AG04450 (cell line): ENCODE measurements around the gene FAM107B. TPM values are rescaled to one million over a fixed set of nuclear protein-coding genes. Genes with fewer than 3 reads are reported as not detected.

Experiments
- CTCF ChIA-PET: fragments of 300-600, 350-600 bp; formaldehyde crosslinking; extraction: SDS; loops from one replicate; lab custom pipeline; 2022; ENCODE audit warnings: antibody characterized with exemption, inconsistent platforms; lab: Charles Lee
- POLR2A ChIA-PET: fragments of 350-600 bp; formaldehyde crosslinking; extraction: SDS; loops from one replicate; lab custom pipeline; 2021; ENCODE audit warnings: antibody characterized with exemption, inconsistent platforms; lab: Yijun Ruan, JAX
- DNase-seq: peaks from one replicate; pipeline ENCODE4 v3.0.0-alpha.2; 2011; ENCODE audit warnings: low read depth, low spot score
- H3K27ac ChIP-seq: one replicate; pipeline ENCODE4 v1.5.1; 2012; ENCODE audit warnings: low read depth, low read length, control low read depth
- H3K27me3 ChIP-seq: one replicate; pipeline ENCODE4 v1.6.0; 2012; ENCODE audit warnings: low read length; ENCODE audit not compliant: control insufficient read depth, insufficient read depth
- H3K4me3 ChIP-seq: 2 replicates; pipeline ENCODE4 v1.5.1; 2011; ENCODE audit warnings: mild to moderate bottlenecking, low read depth, low read length, control low read depth
- H3K9me3 ChIP-seq: 2 replicates; pipeline ENCODE4 v1.5.1; 2012; ENCODE audit warnings: low read length; ENCODE audit not compliant: control insufficient read depth, insufficient read depth
- polyA plus RNA-seq: library from polyadenylated mRNA; depleted of rRNA; stranded (reverse); fragments of >200 nt; gene quantifications from 2 replicates; pipeline ENCODE4 v1.2.3, GENCODE V29; 2011
- TF ChIP-seq, protein P1 (sequence below): IDR thresholded peaks from 2 replicates; pipeline ENCODE4 v1.5.1; 2011; ENCODE audit warnings: low read depth, low read length, control low read depth, inconsistent platforms

FAM107B gene
- polyA plus RNA-seq, 1 experiment, result 41.4 TPM

DNA sequence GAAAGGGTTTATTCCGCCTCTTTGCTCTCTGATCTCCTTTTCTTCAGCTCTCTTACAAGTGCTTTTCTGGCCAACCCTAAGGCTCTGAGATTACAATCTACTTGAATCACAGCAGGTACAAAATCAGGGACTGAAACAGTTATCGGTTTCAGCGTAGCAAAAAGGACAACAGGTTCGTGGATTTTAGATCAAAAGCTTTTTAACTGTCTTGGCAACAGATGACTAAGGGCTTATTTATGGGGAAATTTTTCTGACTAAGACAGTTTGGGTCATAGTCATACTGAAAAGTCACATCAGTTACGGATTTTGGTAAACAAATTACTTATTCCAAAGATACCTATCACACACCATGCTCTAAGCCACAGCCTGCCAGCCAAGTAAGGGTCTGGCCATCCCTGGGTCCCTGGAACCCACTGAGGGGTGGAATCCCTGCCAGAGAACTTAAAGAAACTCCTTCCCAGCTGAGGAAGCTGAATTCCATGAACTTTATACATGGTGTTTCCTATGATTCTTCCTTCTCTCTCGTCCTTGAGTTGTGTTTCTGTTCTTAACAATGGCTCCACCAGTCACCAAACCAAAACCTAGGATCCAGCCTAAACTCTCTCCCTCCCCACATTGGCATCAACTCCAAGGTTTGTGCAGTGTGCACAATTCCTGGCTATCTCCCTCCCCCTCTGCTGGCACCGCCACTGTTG, 169.3 kb downstream of the FAM107B start:
- POLR2A ChIA-PET, result interaction anchor here (0.6 kb wide), 1 partner anchor 31 kb away, joined by 6 read pairs; no protein-coding TSS in a partner anchor
- DNase-seq, result no peak

DNA sequence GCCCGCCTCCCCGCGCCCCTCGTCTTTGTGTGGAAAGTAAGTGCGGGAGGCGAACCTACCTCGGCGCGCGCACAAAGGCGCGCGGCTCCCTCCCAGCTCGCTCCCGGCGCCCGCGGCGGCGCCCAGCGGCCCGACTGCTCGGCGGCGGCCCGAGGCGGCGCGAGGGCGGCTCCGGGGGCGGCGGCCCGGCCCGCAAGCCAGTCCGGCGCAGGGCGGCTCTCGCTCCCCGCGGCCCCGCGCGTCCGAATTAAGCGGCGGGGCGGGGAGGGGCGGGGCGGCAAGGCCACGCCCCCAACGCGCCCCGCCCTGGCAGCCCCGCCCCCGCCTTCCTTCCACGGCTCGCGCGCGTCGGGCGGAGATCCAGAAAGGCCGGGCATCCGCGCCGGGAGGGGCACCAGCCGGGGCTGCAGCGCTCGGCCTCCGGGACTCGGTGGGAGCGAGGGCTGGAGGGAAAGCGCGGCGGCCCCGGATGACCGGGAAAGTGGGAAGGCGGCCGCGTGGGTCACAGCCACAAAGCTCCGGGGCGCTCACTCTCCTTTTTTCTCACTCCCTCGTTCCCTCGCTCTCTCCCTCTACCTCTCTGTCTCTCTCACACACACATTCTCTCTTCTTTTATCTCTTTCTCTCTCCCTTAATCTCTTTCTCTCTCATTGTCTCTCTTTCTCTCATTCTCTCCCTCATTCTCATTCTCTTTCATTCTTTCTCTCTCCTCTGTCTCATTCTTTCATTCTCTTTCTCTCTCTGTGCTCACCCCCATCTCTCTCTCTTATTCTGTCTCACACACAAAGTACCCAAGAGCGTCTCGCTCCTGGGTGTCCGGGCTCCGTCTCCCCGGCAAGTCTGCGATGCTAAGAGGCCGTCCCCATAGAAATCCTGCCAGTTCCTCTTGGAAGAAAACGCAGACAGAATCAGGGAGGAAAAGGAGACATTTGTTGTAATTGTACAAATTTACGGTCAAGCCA, 170.2 kb downstream of the FAM107B start:
- CTCF ChIA-PET, result interaction anchor here (0.5 kb wide), 1 partner anchor 82 kb away, joined by 3 read pairs; no protein-coding TSS in a partner anchor
- Histone ChIP-seq H3K27ac (peak overlapping the region; percentile 55), H3K9me3 (no peaks in the 10 kb centered on the region), H3K4me3 (peak overlapping the region; percentile 79), H3K27me3 (no peaks in the 10 kb centered on the region)
- POLR2A ChIA-PET, result interaction anchor here (0.6 kb wide), 2 partner anchors 218 to 274 kb away, joined by 3 to 4 read pairs; partner anchors contain the start of gene SUV39H2
- TF ChIP-seq, protein P1, sequence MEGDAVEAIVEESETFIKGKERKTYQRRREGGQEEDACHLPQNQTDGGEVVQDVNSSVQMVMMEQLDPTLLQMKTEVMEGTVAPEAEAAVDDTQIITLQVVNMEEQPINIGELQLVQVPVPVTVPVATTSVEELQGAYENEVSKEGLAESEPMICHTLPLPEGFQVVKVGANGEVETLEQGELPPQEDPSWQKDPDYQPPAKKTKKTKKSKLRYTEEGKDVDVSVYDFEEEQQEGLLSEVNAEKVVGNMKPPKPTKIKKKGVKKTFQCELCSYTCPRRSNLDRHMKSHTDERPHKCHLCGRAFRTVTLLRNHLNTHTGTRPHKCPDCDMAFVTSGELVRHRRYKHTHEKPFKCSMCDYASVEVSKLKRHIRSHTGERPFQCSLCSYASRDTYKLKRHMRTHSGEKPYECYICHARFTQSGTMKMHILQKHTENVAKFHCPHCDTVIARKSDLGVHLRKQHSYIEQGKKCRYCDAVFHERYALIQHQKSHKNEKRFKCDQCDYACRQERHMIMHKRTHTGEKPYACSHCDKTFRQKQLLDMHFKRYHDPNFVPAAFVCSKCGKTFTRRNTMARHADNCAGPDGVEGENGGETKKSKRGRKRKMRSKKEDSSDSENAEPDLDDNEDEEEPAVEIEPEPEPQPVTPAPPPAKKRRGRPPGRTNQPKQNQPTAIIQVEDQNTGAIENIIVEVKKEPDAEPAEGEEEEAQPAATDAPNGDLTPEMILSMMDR, result no peak
- DNase-seq, result no peak

More for the DNA sequence above, 169.3 kb downstream of the FAM107B start:
- peak overlapping the region; percentile 66 for H3K4me3 ChIP-seq
- TF ChIP-seq, protein P1, result no peak
- H3K27ac ChIP-seq, result peak overlapping the region; percentile 55
- H3K27me3 ChIP-seq, result no peaks in the 10 kb centered on the region
- no peaks in the 10 kb centered on the region for H3K9me3 ChIP-seq
- CTCF ChIA-PET, result no interaction called here

DNA sequence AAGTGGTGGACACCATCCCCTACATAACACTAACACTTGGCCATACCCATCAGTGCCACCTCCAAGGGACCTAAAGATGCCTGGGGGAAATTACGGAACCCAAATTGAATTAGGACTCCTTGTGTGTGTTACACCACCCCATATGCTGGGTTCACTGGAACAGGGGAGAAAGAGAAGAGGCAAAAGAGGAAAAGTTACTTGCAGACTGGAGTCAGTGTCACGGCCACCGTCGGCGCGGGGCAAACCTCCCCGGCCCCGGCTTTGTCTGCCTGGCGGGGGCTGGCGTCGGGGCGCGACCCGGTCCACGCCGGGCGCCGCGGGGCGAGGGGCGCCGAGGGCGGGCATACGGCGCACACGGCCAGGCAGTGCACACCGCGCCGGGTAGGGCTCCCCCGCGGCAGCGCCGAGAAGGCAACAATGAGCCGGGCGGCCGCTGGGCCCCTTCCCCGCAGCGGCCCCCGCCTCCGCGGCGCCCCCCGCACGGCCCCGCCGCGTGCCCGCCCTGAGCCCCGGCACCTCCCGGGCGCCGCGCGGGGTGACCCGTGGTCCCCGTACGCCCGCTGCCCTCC, 171.1 kb downstream of the FAM107B start:
- no peak for DNase-seq
- CTCF ChIA-PET, result no interaction called here
- POLR2A ChIA-PET, result no interaction called here
- Histone ChIP-seq H3K27ac (no peak overlapping the region), H3K27me3 (no peaks in the 10 kb centered on the region), H3K4me3 (peak overlapping the region; percentile 79), H3K9me3 (no peaks in the 10 kb centered on the region)
- TF ChIP-seq, protein P1, result no peak

DNA sequence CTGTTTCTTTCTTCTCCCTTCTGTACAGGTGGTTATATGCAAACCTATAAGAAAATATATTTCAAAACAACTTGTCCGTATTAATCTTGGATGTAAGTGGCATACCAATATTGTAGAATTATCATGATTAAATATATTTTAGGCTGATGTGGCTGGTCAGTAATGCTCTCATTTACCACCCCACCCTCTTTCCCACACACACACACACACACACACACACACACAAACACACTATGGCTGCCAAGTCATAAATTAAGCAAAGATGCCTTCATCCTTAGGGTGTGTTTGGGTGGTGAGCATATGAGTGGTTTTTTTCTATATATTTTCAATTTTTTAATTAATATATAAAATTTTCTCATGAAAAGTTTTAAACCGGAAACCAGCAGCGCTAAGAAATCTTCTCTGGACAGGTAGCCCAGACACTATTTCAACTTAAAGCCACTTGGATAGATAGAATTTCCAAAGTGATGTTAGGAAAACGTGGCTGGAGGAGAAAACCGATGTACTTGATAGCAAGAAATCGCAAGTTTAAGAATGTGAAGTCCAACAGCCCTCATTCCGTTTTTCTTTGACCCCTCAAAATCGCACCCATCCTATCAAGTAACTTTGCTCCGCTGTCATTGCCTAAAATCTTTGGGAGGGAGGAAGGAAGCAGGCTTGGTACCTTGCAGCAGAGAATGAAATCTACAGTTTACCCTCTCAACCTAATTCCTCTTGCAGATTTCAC, 171.7 kb downstream of the FAM107B start:
- no peak for DNase-seq
- Histone ChIP-seq H3K27me3 (no peaks in the 10 kb centered on the region), H3K27ac (no peak overlapping the region), H3K9me3 (no peaks in the 10 kb centered on the region), H3K4me3 (peak overlapping the region; percentile 79)
- TF ChIP-seq, protein P1, result no peak
- POLR2A ChIA-PET, result interaction anchor here (0.8 kb wide), 2 partner anchors 34 to 68 kb away, joined by 3 to 4 read pairs; no protein-coding TSS in a partner anchor
- CTCF ChIA-PET, result no interaction called here
